GM12875 (cell line): ENCODE data around the gene THEMIS.

ENCODE experiments used
- H3K4me3 ChIP-seq: one replicate; pipeline ENCODE4 v1.5.1; 2011; ENCODE audit warnings: low read depth, low read length, control low read depth
- CTCF ChIP-seq: IDR thresholded peaks from 2 replicates; pipeline ENCODE4 v1.5.1; 2011; ENCODE audit warnings: low read depth, mild to moderate bottlenecking, control low read depth, inconsistent platforms, low read length, moderate library complexity, borderline replicate concordance; ENCODE audit not compliant: insufficient read depth

Gene THEMIS

DNA sequence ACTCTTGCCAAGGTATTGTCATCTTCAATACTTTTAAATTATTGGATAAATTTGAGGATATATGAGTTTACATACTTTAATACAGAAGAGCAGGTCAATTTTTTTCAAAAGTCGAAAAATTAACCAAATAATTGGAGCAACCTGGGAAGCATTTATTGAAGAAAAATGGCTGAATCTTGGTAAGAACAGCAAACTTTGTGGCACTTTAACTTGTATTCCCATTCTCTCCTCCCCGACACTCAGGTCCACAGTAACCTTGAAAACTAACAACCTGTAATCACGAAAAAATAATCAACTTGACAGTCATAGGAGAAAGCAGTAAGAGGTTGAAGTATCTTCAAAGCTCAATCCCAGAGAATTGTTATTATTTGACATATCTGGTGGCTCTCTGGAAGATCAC, 55.6 kb downstream of the THEMIS start:
- H3K4me3 ChIP-seq: no peak overlapping the region
- no peak for TF ChIP-seq CTCF

GRCh38 chr6:127844529-127844928, 56.3 kb downstream of the THEMIS start:
- no peak overlapping the region for H3K4me3 ChIP-seq
- TF ChIP-seq CTCF: no peak

- H3K4me3 ChIP-seq: no peak overlapping the region
- TF ChIP-seq CTCF: no peak
These were observed 57.3 kb downstream of the THEMIS start for GRCh38 chr6:127843582-127843981.

- H3K4me3 ChIP-seq: no peak overlapping the region
- TF ChIP-seq CTCF: no peak
These were observed 58.3 kb downstream of the THEMIS start for GRCh38 chr6:127842562-127842961.

DNA sequence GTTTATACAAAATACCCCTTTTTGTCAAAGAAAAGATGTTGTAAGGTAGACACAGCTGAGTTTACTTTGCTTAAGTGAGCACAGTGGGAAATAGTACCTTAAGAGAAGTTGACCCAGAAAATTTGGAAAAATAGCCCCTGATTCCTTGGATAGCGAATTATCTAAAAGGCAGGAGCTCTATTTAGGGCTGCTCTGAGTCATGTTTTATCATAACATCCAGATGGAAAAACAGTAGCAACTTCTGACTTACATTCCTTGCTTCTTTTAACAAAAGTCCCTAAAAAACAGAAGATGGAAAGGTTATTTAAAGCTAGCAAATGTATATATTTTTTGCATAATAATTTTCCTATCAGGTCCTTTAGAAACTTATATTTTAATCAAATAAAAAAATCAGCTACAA, 59.0 kb downstream of the THEMIS start:
- no peak for TF ChIP-seq CTCF
- no peak overlapping the region for H3K4me3 ChIP-seq

GRCh38 chr6:127834136-127834535, 66.7 kb downstream of the THEMIS start:
- H3K4me3 ChIP-seq: no peak overlapping the region
- TF ChIP-seq CTCF: no peak

DNA sequence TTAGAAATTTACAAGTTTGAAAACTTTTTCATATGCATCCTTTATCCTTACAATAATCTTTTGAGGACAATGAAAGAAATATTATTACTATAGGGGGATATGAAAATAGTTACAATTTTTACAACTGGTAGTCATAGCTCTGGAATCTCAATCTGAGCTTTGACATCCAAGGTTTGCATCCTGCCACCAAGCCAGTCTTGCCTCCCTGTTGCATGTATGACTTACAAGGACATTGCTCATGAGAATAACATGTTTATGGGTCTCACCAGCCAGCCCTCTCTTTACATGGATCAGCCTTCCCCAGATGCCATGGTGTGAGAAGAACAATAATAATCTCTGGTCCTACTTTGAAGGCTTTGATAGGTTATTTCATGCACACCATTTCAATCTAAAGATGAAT, 67.5 kb downstream of the THEMIS start:
- no peak overlapping the region for H3K4me3 ChIP-seq
- TF ChIP-seq CTCF: no peak
